MM.1S (cell line): Measurements from ENCODE around the gene MAPK12.

Experiments
- DNase-seq: peaks from one replicate; pipeline ENCODE4 v3.0.0-alpha.2; 2015
- H2AFZ ChIP-seq: fragments of 300-600 bp; sonication (generic); 2 replicates; pipeline ENCODE4 v1.6.0; 2016; ENCODE audit warnings: antibody characterized with exemption, low read length
- H3F3A ChIP-seq: fragments of 300-600 bp; sonication (generic); 2 replicates; pipeline ENCODE4 v1.6.1; 2016; ENCODE audit warnings: mild to moderate bottlenecking, antibody characterized with exemption, low read length, moderate library complexity, mixed read lengths; ENCODE audit not compliant: insufficient read depth
- H3K27ac ChIP-seq: fragments of 300-600 bp; sonication (generic); 2 replicates; pipeline ENCODE4 v1.5.1; 2016; ENCODE audit warnings: mild to moderate bottlenecking, low read length
- H3K27me3 ChIP-seq: fragments of 300-600 bp; sonication (generic); replicated peaks from 2 replicates; pipeline ENCODE4 v1.6.0; 2016; ENCODE audit warnings: low read length; ENCODE audit not compliant: insufficient read depth
- H3K36me3 ChIP-seq: fragments of 300-600 bp; sonication (generic); replicated peaks from 2 replicates; pipeline ENCODE4 v1.6.1; 2016; ENCODE audit warnings: mild to moderate bottlenecking, low read length, mixed read lengths; ENCODE audit not compliant: insufficient read depth
- H3K4me1 ChIP-seq: fragments of 300-600 bp; sonication (generic); 2 replicates; pipeline ENCODE4 v1.6.1; 2016; ENCODE audit warnings: low read length, mixed read lengths
- H3K4me2 ChIP-seq: fragments of 300-600 bp; sonication (generic); 2 replicates; pipeline ENCODE4 v1.6.0; 2016; ENCODE audit warnings: low read depth, low read length
- H3K4me3 ChIP-seq: fragments of 300-600 bp; sonication (generic); 2 replicates; pipeline ENCODE4 v1.5.1; 2016; ENCODE audit warnings: low read length, mixed read lengths
- H3K79me2 ChIP-seq: fragments of 300-600 bp; sonication (generic); 2 replicates; pipeline ENCODE4 v1.6.1; 2016; ENCODE audit warnings: mixed run types, low read length, mixed read lengths
- H3K9ac ChIP-seq: fragments of 300-600 bp; sonication (generic); 2 replicates; pipeline ENCODE4 v1.6.1; 2016; ENCODE audit warnings: low read length, mixed read lengths
- H3K9me2 ChIP-seq: fragments of 300-600 bp; sonication (generic); replicated peaks from 2 replicates; pipeline ENCODE4 v1.6.1; 2016; ENCODE audit warnings: mild to moderate bottlenecking, low read length, mixed read lengths; ENCODE audit not compliant: insufficient read depth
- H3K9me3 ChIP-seq: fragments of 300-600 bp; sonication (generic); replicated peaks from 2 replicates; pipeline ENCODE4 v1.6.1; 2016; ENCODE audit warnings: mild to moderate bottlenecking, low read length, mixed read lengths; ENCODE audit not compliant: insufficient read depth
- H4K20me1 ChIP-seq: fragments of 300-600 bp; sonication (generic); 2 replicates; pipeline ENCODE4 v1.6.1; 2016; ENCODE audit warnings: mild to moderate bottlenecking, low read length, moderate library complexity, mixed read lengths; ENCODE audit not compliant: insufficient read depth
- EZH2 ChIP-seq: fragments of 300-600 bp; sonication (generic); optimal IDR thresholded peaks from 2 replicates; pipeline ENCODE3; 2017; ENCODE audit warnings: low read depth, mild to moderate bottlenecking, antibody characterized with exemption, low read length, mixed read lengths
- EZH2phosphoT487 ChIP-seq: fragments of 300-600 bp; sonication (generic); IDR thresholded peaks from 2 replicates; pipeline ENCODE4 v1.6.1; 2018; ENCODE audit warnings: antibody characterized with exemption, low read length
- TF ChIP-seq, protein P1 (sequence below): fragments of 300-600 bp; sonication (generic); IDR thresholded peaks from 2 replicates; pipeline ENCODE4 v1.5.1; 2016; ENCODE audit warnings: antibody characterized with exemption, low read length, mixed read lengths

MAPK12 gene

GRCh38 chr22:50264104-50264745 is 2.7 kb upstream of the MAPK12 start:
- peaks cover 3% of the 10 kb centered on the region; the same call in 1 of the 2 replicates for H3F3A ChIP-seq
- no peak overlapping the region for H3K27ac ChIP-seq
- no peak overlapping the region for H2AFZ ChIP-seq
- peaks cover under 1% of the 10 kb centered on the region; the same call in 1 of the 2 replicates for H3K27me3 ChIP-seq
- H3K36me3 ChIP-seq: no peaks in the 10 kb centered on the region
- no peak overlapping the region for H3K4me3 ChIP-seq
- no peak overlapping the region for H3K4me2 ChIP-seq
- TF ChIP-seq EZH2 (no peak), EZH2phosphoT487 (no peak)
- TF ChIP-seq, protein P1, sequence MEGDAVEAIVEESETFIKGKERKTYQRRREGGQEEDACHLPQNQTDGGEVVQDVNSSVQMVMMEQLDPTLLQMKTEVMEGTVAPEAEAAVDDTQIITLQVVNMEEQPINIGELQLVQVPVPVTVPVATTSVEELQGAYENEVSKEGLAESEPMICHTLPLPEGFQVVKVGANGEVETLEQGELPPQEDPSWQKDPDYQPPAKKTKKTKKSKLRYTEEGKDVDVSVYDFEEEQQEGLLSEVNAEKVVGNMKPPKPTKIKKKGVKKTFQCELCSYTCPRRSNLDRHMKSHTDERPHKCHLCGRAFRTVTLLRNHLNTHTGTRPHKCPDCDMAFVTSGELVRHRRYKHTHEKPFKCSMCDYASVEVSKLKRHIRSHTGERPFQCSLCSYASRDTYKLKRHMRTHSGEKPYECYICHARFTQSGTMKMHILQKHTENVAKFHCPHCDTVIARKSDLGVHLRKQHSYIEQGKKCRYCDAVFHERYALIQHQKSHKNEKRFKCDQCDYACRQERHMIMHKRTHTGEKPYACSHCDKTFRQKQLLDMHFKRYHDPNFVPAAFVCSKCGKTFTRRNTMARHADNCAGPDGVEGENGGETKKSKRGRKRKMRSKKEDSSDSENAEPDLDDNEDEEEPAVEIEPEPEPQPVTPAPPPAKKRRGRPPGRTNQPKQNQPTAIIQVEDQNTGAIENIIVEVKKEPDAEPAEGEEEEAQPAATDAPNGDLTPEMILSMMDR: no peak
- H3K9me2 ChIP-seq: no peaks in the 10 kb centered on the region
- H4K20me1 ChIP-seq: no peaks in the 10 kb centered on the region
- no peak for DNase-seq
- H3K9ac ChIP-seq: no peak overlapping the region
- peaks cover 8% of the 10 kb centered on the region for H3K4me1 ChIP-seq
- peaks cover 11% of the 10 kb centered on the region for H3K79me2 ChIP-seq
- H3K9me3 ChIP-seq: no peaks in the 10 kb centered on the region

DNA sequence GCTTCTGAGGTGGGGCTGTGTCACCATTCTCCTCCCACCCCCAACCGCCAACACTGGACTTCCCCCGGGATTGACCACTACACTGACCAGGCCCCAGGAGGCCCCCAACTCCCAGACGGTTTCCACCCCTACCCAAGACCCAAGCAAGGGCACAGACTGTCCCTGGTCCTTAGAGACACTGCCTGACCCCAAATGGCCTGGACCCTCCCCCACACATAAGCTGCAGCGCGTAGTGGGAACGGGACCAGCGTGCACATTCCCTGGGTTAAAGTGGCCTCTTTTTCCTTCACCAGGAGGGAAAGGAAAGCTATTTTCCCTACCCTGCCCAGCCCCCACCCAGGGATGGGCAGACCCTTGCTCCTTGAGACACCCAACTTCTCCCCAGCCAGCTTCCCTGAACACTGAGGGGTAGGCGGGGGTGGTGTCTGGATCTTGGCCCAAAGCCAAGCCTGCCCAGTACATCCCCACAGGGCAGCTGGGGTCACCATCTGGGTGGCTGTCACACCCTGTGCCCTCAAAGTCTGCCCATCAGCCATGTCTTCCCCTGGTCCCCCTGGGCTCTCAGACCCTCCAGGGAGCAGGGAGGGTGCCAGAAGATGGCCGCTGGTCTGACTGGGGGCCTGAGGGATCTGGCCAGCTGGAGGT is 1.6 kb upstream of the MAPK12 start:
- no peaks in the 10 kb centered on the region for H3K36me3 ChIP-seq
- no peak overlapping the region for H3K27ac ChIP-seq
- H3K9ac ChIP-seq: no peak overlapping the region
- no peaks in the 10 kb centered on the region for H3F3A ChIP-seq
- no peaks in the 10 kb centered on the region for H3K9me2 ChIP-seq
- H3K27me3 ChIP-seq: no peaks in the 10 kb centered on the region
- H4K20me1 ChIP-seq: no peaks in the 10 kb centered on the region
- TF ChIP-seq EZH2phosphoT487: no peak
- TF ChIP-seq, protein P1: no peak
- TF ChIP-seq EZH2: no peak
- peaks cover 16% of the 10 kb centered on the region for H3K79me2 ChIP-seq
- H3K4me1 ChIP-seq: peaks cover 8% of the 10 kb centered on the region
- no peak for DNase-seq
- no peak overlapping the region for H3K4me2 ChIP-seq
- no peaks in the 10 kb centered on the region for H3K9me3 ChIP-seq
- no peak overlapping the region for H2AFZ ChIP-seq
- H3K4me3 ChIP-seq: no peak overlapping the region

DNA sequence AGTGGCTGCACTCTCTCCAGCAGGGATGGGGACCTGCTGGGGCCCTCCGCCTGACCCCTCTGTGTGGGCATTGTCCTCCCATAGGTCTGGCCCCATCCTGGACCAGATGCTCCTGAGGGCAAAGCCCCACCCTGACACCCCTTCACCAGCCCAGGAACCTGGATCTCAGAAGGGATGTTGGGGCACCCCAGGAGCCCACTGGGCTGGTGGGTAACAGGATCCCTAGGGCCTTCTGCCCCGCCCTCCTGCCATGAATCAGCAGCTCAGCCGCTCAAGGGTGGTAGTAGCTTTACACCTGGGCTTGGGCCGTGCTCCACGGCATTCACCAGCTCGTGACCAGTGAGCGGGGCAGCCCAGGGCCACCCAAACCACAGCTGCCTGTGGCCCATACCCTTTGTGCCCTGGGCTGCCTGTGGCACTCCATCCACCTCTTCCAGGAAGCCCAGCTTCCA is 1.0 kb upstream of the MAPK12 start:
- H3K9me3 ChIP-seq: no peaks in the 10 kb centered on the region
- H3K79me2 ChIP-seq: peaks cover 16% of the 10 kb centered on the region
- no peaks in the 10 kb centered on the region for H3K9me2 ChIP-seq
- no peaks in the 10 kb centered on the region for H4K20me1 ChIP-seq
- H3K4me1 ChIP-seq: peaks cover 8% of the 10 kb centered on the region
- no peak overlapping the region for H2AFZ ChIP-seq
- no peak for DNase-seq
- H3K4me3 ChIP-seq: no peak overlapping the region
- no peaks in the 10 kb centered on the region for H3K27me3 ChIP-seq
- H3K9ac ChIP-seq: no peak overlapping the region
- no peaks in the 10 kb centered on the region for H3F3A ChIP-seq
- H3K27ac ChIP-seq: no peak overlapping the region
- no peaks in the 10 kb centered on the region for H3K36me3 ChIP-seq
- TF ChIP-seq, protein P1: no peak
- TF ChIP-seq EZH2phosphoT487: no peak
- peak overlapping the region; percentile 39; the same call in 1 of the 2 replicates for H3K4me2 ChIP-seq
